HG02885 (cell line): ENCODE measurements around the gene ABHD13.
"Not testable (repeated sequence)": the region's sequence is repeated elsewhere in the genome, so short reads cannot be mapped to it uniquely, and the experiment has no call there.

ENCODE experiments used
- ATAC-seq: cut with Tn5 transposase; IDR thresholded peaks from one replicate; pipeline ENCODE4 v1.9.1; 2021; ENCODE audit warnings: mild to moderate bottlenecking; ENCODE audit not compliant: unreplicated experiment, poor library complexity

The ABHD13 gene

DNA sequence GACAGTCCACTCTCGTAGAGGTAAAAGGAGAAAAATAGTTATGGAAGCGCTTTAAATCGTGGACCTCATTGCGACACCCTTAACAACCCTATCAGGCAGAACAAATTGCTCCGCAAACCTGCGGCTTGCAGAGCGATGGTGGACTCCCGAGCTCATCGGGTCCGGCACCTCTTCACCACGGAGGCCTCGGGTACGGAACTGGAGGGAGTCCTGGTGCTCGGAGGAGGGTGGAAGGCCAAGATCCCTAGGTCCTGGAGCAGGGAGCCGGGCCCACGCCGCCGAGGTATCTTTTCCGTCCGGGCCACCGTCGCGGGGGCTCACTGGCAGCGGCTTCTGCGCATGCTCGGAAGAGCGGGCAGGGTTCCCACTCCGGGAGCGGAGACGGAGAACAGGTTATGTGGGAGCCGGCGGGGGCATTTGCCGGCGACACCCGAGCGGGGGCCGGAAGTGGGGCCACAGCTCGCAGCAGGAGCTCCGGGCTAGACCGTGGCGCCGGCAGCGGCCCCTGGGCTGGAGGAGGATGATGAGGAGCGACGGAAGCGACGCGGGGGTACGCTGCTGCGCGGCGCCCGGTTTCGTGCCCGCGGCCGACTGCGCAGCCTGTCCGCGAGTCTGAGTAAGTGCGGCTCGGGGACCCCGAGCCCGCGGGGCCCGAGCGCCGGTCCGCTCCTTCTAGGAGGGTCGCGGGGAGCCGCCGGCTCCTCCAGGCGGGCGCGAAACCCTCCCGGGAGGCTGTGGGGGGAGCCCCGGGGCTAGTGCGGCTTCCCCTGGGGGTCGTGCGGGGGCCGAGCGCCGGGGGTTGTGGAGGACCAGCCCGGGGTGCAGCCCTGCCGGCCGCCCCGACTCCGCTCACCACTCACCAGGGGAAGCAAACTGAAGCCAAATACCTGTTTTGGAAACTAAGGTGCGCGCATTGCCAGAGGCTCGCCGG lies at the start of gene ABHD13:
Gene ABHD13 (plus strand): TSS at position 349 of the 931 bp plus-strand sequence. CDS start 10,827 bp downstream, outside the sequence.
- ATAC-seq: peak; percentile 72

DNA sequence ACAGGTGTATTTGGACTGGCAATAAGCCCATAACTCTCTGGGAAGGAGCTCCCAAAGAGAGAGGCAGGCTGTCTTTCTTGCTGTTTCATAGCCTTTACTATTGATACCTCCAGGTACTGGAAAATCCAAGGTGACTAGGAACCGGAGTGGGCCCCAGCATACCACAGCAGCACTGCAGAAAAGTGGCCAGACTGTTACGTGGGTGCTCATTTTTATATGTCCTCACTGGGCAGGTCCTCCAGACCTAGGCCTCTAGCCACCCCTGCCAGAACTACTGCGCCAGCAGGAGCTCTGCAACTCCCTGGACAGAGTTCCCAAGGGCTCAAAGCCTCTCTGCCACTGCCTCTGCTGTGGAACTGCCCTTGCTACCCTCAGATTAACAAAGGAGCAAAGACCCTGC lies 49.3 kb upstream of the ABHD13 start:
- no peak for ATAC-seq

DNA sequence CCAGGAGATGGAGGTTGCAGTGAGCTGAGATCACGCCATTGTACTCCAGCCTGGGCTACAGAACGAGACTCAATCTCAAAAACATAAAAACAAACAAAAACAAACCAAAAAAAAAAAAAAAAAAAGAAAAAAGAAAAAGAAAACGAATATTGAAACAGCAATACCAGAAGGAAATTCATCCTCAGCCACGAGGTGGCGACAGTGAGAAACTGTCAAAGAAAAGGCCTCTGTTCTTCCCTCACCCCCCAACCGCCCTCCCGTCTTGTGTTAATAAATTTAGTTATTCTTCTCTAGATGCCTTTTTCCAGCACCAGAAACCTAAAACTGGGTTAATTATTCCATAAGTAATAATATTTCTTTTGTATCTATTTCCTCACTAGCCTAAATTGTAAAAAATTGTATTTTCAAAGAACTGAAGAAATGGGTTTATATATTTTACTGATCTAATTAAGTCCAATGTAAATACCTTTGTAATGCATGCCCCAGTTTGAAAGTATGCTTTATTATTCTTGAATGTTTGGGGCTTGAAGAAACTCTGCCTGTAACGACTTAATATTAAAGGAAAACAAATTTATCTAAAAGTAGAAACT lies 41.4 kb upstream of the ABHD13 start:
- peak; percentile 86 for ATAC-seq

DNA sequence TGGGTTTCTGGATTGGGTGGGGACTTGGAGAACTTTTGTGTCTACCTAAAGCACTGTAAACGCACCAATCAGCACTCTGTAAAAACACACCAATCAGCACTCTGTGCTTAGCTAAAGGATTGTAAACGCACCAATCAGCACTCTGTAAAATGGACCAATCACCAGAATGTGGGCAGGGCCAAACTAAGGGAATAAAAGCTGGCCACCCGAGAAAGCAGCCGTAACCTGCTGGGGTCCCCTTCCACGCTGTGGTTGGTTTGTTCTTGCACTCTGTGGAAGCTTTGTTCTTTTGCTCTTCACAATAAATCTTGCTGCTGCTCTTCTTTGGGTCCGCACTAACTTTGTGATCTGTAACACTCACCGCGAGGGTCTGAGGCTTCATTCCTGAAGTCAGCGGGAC lies 40.1 kb upstream of the ABHD13 start:
- ATAC-seq: no peak

DNA sequence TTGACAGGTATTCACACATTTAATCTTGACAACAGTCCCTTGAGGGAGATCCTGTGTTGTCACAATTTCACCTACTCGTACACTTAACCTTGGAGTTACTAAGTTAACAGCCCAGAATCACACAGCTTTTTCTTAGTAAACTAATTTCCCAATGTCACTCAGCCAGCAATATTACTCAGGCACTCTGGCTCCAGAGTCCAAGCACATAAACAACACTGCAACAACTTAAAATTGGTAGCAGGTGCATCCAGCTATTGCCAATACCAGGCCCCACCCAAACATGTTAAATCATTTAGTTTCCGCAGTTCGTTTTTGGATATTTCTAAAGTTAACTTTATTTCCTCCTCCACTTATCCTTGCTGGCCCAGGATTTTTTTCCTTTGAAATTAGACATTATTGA lies 35.5 kb upstream of the ABHD13 start:
- ATAC-seq: no peak

DNA sequence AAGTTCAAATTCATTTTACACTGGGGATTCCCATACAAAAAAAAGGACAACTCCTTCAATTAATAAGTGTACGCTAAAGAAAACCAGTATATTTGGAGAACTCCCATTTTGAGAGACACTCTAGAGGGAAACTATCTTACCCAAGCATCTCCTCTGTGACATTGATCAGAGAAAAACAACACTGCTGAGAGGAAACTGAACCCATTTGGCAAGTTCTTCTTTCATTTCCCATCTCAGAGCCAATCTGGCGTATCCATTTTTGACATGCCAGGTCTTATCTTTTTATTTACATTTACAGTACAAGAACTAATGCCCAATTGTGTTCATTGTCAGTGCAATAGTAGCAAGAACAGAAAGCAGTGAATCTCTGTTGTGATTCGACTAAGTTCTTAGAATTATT lies 33.0 kb upstream of the ABHD13 start:
- ATAC-seq: no peak

DNA sequence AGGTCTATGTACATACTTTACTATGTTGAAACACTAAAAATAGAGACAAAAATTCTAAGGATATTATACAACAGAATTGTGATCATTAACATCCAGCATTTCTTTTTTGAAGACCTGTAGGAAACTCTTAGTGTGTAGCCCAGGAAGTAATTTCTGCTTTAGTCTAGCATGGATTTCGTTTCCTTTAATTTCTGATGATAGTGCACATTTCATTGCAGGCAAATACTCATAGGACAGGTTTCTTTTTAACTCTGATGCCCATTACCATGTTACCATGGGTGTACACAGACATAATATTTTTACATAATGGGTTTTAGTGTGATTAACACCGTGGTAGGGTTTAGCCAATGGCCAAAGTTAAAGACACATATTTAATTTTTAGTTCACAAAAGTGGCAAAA lies 29.9 kb upstream of the ABHD13 start:
- no peak for ATAC-seq

DNA sequence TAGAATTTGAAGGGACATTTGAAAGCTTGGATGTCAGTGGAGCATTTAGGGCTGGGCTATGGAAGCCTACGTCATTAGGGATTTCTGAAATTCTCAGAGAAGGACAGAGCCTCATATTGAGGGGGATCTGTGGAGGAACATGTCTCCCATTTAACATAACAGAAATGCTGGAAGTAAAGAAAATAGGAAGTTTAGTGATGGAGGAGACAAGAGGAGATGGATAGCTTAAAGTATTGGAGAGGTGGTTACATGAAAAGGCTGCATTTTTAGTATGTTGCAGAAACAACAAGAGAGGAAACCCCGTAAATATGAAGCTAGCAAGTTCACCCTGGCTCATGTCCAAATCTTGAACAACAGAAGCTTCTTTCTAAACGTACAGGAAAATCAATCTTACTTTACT lies 27.3 kb upstream of the ABHD13 start:
- ATAC-seq: no peak

DNA sequence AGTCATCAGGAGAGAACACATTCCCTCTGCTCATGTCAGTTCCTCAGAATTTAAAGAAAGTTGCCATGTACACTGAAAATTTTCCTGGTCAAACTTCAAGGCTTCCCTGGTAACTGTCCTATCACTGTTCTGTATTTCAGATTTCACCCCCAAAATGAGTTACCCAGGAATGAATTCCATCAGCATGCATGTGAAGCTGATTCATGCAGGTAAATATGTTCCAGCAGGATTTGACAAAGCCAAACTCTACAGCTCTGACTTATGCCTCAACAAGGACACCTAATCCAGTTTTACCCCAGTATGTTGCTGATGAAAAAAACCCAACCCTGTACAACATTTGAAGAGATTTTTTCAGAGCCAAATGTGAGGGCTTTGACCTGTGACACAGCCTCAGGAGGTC lies 24.4 kb upstream of the ABHD13 start:
- no peak for ATAC-seq

DNA sequence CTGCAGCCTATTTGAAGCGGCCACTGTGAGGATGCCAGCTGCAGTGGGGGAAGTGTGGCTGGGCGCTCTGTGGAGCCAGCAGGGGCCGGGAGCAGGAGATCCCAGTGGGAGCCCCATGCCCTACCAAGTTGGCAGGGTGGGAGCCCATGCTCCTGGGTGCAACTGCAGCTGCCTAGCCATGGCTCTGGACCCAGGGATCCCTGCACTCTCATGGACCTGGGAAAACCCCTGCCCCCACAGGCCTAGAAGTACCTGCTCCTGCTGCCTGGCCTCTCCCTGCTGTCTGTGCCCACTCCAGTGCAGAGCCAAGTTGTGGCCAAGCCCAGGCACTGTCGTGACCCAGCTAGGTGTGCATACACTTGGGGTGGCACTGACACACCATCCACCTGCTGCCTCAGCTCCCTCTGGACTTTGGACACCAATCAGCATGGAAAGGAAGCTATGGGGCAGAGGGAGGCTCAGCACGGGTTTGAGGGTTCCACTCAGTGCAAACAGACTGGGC lies 23.7 kb upstream of the ABHD13 start:
- no peak for ATAC-seq

DNA sequence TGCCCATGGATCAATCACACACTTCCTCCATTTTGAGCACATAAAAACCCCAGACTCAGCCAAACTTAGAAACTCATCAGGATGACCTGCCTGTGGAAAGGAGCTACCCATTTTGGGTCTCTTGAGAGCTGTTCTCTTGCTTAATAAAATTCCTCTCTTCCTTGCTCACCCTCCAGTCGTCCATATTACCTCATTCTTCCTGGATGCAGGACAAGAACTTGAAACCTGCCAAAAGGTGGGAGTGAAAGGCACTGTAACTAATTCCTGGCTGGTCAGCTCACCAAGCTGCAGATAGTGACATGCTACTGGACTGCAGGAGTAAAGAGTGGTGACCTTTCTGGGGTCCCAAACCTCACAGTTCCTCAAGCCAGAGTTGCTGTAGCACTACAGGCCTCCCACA lies 23.0 kb upstream of the ABHD13 start:
- ATAC-seq: no peak

DNA sequence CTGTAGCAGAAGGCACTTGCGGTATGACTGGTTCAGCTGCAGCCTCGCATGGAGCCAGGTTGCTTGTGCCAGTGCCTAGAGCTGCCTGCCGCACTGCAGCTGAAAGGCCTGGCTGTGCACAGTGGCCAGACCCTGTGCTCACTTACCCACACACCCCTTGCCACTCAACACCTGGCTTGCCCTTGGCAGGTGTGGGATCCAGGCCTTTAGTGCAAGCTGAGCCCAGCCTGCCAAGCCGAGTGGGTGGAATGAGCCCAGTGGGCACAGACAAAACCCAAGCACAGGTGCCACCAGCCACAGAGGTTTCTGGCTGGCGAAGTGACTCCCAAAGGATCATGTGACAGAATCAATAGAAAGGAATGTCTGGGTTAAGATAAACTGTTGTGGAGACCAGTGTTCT lies 22.3 kb upstream of the ABHD13 start:
- ATAC-seq: no peak

DNA sequence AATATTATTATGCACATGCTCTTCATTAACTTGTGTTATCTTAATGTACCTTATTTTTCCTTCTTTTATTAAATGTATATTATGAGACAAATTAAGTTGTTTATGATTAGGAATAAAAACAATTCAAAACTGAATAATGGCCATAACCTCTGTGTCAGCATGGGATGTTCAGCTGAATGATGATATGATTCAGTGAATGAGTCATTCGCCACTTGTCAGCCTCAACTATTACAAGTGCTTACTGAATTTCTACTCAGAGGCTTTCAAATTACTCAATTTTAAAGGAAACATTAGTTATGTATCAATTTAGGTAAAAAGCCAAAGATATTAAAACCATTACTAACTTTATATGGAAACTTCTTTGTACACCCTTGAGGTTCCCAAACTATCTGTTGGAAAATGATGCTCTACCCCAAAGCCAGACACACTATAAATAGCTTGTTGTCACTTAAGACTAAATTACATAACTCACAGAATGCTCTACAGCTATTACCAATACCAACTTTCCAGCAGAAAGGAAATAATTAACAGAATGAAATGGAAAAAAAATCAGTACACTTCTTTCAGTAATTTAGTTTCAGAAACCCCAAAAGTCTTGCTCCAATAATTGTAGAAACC lies 17.3 kb upstream of the ABHD13 start:
- ATAC-seq: no peak

DNA sequence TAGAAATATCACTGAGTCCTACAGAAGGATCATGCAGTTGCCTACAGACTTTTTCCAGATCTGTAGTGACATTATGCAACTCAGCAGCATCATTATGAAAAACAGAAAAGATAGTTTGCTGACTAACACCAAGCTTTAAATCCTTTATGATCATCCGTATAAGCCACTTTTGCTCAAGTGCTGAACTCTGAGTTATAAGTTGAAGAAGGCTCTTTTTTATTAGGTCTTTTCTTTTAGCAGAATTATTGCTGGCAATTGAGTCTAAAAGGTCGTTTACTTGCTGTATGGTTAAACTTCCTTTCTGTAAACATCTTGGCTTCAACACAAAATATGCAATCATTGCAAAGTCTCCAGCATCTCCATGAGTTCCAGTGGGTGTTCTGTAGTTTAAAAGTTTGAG lies 7.6 kb upstream of the ABHD13 start:
- ATAC-seq: no peak

DNA sequence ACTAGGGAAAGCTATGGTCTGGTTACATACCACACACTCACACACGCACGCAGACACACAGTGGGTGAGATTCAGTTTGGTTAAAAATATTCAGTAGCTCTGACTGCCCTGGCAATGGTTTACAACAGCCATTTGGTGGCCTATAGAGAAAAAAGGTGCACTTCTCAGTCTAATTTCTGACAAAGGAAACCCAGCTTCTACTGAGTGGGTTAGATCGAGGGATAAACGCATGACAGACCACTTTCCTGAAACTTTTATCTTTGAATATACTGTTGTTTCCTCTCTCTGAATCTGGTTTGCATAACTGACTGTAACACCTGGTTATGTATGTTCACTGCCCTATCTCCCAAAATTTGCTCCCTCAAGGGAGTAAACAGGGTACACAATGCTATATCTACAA lies 5.3 kb upstream of the ABHD13 start:
- ATAC-seq: peak; percentile 45

DNA sequence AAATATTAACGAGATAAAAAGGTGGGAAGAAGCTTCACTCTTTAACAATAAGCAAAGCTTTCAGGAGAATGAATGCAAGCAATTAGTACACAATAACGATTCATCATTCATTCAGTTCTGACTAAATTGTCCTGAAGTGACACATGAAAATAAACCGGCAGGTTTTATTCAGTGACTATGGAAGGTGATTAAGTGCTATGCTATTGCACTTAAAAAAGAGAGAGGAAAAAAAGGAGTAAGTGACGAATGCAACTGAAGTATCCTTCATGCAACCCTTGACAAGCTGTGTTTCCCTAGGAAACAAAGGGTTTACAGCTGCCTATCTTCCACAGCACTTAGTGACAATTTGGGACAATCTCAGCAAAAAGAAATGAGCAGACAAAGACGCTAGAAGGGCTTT lies 4.2 kb upstream of the ABHD13 start:
- ATAC-seq: no peak

DNA sequence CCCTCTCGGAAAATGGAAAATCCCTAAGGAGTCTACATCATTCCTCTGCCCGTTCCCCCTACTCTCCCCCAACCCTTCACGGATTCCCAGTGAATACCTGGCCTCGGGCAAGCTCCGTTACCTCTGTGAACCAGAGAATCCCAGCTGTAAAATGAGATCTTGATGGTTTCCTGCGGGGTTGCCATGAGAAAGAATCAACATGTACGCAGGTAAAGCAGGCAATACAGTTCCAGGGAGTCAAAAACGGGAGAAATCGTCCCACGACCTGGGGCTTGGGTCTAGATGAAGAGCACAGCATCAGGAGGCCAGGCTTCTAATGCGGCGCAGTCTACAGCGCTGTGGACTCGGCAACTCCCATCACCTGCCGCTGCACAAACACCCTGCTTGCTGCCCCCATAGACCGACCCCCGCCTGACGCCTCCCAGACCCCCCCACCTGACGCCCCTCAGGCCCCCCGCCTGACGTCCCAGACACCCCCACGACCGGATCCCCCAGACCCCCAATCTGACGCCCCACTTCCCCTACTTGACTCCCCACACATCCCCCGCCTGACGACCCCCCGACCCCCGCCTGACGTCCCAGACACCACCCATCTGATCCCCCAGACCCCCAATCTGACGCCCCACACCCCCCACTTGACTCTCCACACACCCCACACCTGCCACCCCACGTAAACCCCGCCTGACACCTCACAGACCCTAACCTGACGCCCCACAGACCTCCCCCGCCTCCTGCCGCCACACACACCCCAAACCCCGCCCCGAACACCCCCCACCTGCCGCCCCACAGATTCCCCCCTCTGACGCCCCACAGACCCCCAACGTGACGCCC lies 3.5 kb upstream of the ABHD13 start:
- peak; percentile 9 for ATAC-seq

DNA sequence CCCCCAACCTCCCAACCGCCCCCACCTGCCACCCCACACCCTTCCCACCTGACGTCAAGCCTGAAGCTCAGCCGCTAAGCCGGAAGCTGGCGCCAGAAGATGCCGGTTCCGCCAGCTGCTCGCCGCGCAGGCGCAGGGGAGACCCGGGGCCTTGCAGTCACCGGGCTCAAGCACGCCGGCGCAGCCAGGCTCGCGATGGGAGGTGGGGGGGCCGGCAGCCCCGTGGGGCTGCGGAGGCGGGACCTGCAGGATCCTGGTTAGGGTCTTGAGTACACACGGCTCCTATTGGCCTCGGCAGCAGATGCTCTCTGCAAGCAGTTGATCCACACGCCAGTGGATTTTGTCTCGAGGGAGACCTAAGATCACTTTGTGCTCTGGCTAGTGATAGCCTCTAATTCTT lies 2.8 kb upstream of the ABHD13 start, which contains the start of gene LIG4:
Gene LIG4 (minus strand): TSS at position 101 of the 400 bp plus-strand sequence. CDS start 4,268 bp downstream, outside the sequence.
- ATAC-seq: peak; percentile 67

DNA sequence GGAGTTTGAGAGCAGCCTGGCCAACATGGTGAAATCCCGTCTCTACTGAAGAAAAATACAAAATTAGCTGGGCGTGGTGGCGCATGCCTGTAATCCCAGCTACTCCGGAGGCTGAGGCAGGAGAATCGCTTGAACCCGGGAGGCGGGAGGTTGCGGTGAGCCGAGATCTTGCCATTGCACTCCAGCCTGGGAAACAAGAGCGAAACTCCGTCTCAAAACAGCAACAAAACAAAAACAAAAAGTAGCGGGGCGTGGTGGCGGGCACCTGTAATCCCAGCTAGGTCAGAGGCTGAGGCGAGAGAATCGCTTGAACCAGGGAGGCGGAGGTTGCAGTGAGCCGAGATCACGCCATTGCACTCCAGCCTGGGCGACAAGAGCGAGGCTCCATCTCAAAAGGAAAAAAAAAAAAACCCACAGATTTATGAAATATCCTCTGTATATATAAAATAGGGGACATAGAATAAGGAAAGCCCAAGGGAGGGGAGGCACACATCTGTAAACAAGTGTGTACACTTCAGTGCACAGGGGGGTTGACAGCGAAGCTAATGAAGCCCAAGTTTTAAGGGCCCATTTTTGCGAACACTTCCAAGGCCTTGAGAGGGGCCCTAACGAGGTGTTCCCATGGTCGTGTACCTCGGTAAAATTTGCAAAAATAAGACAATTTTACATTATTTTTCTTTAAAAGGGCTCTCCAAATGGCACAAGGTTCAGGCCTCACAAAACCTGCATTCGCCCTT lies 717 bp upstream of the ABHD13 start:
- not testable (repeated sequence) for ATAC-seq

DNA sequence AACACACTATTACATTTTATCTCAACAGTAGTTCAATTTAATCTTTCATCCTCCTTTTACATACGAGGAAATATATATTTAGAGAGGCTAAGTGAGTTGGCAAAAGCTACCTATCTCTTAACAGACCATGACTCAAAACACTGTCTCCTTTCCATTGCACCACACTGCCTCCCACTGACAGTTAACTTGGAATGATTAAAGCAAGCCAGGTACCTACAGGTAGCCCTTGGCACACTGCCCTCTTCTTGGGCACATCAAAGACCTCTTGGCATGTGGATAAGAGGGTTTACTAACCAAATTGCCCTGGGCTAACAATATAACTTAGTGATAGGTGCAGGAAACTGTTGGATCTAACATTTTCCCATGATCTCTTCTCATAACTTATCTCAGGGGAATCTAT lies 1.8 kb downstream of the ABHD13 start:
- ATAC-seq: no peak
